Amniotic epithelial cell (primary cell): ENCODE data around the gene ULK1.

Experiments
- DNase-seq: peaks from one replicate; pipeline ENCODE4 v3.0.0-alpha.2; 2010; ENCODE audit warnings: low read depth

The ULK1 gene

GRCh38 chr12:131892711-131893604 lies 1.5 kb upstream of the ULK1 start:
- DNase-seq = no peak

GRCh38 chr12:131893605-131894312 lies 663 bp upstream of the ULK1 start:
- DNase-seq = peak; percentile 8

GRCh38 chr12:131894981-131895639 lies 688 bp downstream of the ULK1 start:
- DNase-seq = no peak

GRCh38 chr12:131895640-131896079 lies 1.2 kb downstream of the ULK1 start:
- no peak for DNase-seq

GRCh38 chr12:131896080-131896810 lies 1.8 kb downstream of the ULK1 start:
- peak; percentile 88 for DNase-seq

GRCh38 chr12:131896811-131897270 lies 2.4 kb downstream of the ULK1 start:
- no peak for DNase-seq

- DNase-seq = no peak
Observed at GRCh38 chr12:131897276-131897675, 2.9 kb downstream of the ULK1 start.

- DNase-seq = no peak
Observed at GRCh38 chr12:131897875-131898274, 3.5 kb downstream of the ULK1 start.

GRCh38 chr12:131900397-131900796 lies 6.0 kb downstream of the ULK1 start:
- DNase-seq = no peak

- DNase-seq = no peak
Observed at GRCh38 chr12:131901431-131902331, 7.3 kb downstream of the ULK1 start.

- DNase-seq = no peak
Observed at GRCh38 chr12:131902332-131903241, 8.2 kb downstream of the ULK1 start.

GRCh38 chr12:131903270-131904255 lies 9.1 kb downstream of the ULK1 start:
- DNase-seq = no peak

- DNase-seq = no peak
Observed at GRCh38 chr12:131904346-131904745, 9.9 kb downstream of the ULK1 start.

GRCh38 chr12:131905081-131905629 lies 10.7 kb downstream of the ULK1 start:
- no peak for DNase-seq

- no peak for DNase-seq
Observed at GRCh38 chr12:131905630-131906091, 11.2 kb downstream of the ULK1 start.

GRCh38 chr12:131907379-131908091 lies 13.1 kb downstream of the ULK1 start:
- no peak for DNase-seq
